Ovary (tissue), 3 donors: ENCODE measurements around the gene TBCEL.

Experiments
- EP300 ChIP-seq: sonication (generic); formaldehyde crosslinking; IDR thresholded peaks from one replicate; pipeline ENCODE4 v1.6.1; 2017; ENCODE audit warnings: antibody characterized with exemption
- POLR2A ChIP-seq: fragments of 450-650 bp; IDR thresholded peaks from one replicate; pipeline ENCODE4 v1.6.1; 2017; ENCODE audit warnings: antibody characterized with exemption, mild to moderate bottlenecking, moderate library complexity
- TF ChIP-seq, protein P1 (sequence below), 3 donors: fragments of 450-650 bp in 2 of 3; fragments of 200-600 bp in 1 of 3; IDR thresholded peaks; one replicate each; pipeline versions ENCODE4 v1.5.1 to v1.8.0; 2016 to 2022; ENCODE audit warnings: antibody characterized with exemption in 3 of 3, mild to moderate bottlenecking in 1 of 3
- donor health status: DM: no; HTN: no; CAD: no.

DNA sequence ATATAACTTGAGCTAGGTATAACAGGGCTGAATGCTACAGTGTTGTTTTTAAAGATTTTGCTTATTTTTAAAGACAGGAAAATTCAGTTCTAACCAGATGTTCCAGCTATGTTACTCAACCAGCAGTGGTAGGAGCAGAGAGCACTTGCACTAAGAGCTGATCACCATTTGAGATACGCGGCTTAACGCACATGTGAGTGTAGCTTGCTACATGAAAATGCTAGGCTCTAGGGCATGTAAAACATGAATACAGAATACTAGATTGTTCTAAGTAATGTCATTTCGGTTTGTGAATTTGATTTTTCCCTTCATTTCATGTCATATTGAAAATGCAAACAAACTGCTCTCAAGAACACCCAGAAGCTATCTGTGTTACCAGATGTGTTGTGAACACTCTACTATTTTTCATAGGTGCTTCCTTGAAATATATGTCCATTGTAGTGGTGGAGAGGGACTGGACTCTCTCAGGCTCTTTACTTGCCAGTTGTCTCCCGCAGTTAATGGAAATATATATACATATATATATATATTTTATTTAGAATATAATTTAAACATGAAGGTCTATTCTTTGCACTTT, 66.3 kb downstream of the TBCEL start:
- no peak for TF ChIP-seq POLR2A
- TF ChIP-seq, protein P1, sequence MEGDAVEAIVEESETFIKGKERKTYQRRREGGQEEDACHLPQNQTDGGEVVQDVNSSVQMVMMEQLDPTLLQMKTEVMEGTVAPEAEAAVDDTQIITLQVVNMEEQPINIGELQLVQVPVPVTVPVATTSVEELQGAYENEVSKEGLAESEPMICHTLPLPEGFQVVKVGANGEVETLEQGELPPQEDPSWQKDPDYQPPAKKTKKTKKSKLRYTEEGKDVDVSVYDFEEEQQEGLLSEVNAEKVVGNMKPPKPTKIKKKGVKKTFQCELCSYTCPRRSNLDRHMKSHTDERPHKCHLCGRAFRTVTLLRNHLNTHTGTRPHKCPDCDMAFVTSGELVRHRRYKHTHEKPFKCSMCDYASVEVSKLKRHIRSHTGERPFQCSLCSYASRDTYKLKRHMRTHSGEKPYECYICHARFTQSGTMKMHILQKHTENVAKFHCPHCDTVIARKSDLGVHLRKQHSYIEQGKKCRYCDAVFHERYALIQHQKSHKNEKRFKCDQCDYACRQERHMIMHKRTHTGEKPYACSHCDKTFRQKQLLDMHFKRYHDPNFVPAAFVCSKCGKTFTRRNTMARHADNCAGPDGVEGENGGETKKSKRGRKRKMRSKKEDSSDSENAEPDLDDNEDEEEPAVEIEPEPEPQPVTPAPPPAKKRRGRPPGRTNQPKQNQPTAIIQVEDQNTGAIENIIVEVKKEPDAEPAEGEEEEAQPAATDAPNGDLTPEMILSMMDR (IDR thresholded peaks at IDR 0.05) = no peak
- no peak for TF ChIP-seq EP300
